Stimulated activated CD4-positive, alpha-beta T cell treated with anti-CD3 and anti-CD28 coated beads, Interleukin-12 subunit alpha, Interleukin-12 subunit beta, amount 100 ng/mL, for 24 hours (primary cell): ENCODE data around the gene VSTM1.

Experiments used
- DNase-seq, 2 experiments: peaks; one replicate each; pipeline ENCODE4 v3.0.0-alpha.2; 2020; ENCODE audit warnings: low read depth in 2 of 2

Gene VSTM1

DNA sequence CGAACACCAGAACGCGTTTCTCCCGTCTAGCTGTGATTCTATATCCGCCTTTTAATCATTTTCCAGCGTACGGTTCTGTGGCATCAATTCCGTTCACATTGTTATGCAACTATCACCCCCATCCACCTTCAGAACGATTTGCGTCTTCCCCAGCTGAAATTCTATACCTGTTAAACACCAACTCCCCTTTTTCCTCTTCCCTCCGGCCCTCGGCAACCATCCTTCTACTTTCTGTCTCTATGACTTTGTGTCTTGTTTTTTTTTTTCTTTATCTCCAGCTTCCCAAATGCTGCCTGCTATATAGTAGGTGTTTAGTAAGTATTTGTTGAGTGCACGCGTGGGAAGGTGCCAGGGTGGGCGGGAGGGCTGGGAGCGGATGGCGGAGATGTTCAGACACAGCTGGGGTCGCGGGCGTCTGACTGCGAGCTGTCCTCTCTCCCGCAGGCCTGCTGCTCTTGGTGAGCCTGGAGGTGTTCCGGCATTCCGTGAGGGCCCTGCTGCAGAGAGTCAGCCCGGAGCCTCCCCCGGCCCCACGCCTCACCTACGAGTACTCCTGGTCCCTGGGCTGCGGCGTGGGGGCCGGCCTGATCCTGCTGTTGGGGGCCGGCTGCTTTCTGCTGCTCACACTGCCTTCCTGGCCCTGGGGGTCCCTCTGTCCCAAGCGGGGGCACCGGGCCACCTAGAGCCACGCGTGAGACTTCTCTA, 52.0 kb downstream of the VSTM1 start:
- DNase-seq = no peak

DNA sequence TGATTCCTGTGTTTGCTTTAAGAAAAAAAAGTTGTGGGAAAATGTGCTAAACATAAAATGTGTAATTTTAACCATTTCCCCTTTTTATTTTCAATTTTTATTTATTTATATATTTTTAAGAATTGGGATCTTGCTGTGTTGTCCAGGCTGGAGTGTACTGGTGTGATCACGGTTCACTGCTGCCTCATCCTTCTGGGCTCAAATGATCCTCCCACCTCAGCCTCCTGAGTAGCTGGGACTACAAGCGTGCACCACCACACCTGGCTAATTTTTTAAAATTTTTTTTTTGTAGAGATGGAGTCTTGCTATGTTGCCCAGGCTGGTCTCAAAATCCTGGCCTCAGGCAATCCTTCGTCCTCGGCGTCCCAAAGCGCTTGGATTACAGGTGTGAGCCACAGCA, 53.2 kb downstream of the VSTM1 start:
- DNase-seq = no peak

DNA sequence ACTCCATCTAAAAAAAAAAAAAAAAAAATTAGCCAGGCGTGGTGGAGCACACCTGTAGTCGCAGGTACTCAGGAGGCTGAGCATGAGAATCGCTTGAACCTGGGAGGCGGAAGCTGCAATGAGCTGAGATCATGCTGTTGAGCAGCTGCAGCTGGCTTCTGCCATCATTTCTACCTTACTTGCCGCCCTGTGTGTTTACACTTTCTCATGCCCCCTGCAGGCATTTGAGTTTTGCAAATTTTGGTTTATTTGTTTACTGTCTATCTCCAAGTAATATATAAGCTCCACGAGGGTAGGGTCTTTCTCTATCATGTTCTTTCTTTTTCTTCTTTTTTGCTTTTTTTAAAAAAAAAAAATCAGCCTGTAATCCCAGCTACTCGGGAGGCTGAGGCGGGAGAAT, 54.3 kb downstream of the VSTM1 start:
- DNase-seq = no peak

DNA sequence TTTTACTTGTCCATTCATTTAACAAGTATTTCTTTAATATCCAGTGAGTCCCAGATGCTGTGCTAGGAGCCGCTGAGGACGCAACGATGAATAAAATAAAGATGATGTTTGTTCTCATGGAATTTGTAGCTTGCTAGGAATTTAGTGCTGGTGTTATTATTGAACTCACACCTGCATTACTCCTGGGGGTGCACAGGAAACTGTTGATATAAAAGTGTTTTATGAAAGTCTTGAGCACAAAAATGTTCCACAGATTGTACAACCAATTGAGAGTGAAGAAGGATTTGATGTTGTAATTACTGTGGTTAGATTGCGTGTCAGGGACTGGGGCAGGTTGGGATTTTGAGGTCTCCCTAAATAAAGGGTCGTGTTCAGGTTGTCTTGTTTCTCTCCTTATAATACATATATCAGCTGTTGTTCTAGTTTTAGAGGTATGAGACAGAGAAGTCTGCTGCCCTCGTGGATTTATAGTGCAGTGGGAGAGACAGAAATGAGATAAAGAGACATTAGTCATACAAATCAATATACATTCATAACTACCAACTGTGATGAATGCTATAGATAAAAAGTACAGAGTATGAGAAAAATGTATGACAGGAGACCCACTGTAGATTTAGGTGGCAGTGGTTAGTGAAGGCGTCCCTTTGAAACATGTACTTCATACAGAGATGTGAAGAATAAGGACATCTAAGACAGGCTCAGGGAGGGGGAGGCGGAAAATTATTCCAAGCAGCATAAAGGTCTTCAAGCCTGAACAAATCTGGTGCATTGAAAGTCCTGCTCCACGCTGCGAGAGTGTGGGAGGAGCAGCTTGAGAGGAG, 61.0 kb downstream of the VSTM1 start:
- no peak for DNase-seq

DNA sequence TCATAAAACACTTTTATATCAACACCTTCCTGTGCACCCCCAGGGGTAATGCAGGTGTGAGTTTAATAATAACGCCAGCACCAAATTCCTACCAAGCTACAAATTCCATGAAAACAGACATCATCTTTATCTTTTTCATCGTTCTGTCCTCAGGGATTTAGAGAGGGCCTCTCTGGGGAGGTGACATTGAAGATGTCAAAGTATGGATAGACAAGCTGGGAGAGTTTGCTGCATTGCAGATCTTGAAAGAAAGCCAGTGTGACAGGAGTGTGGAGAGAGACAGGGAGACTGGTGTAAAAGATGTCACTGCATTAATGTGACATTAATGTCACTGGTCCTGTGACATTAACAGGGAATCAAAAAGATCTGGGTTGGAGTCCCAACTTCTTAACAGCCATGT, 62.2 kb downstream of the VSTM1 start:
- DNase-seq = no peak

DNA sequence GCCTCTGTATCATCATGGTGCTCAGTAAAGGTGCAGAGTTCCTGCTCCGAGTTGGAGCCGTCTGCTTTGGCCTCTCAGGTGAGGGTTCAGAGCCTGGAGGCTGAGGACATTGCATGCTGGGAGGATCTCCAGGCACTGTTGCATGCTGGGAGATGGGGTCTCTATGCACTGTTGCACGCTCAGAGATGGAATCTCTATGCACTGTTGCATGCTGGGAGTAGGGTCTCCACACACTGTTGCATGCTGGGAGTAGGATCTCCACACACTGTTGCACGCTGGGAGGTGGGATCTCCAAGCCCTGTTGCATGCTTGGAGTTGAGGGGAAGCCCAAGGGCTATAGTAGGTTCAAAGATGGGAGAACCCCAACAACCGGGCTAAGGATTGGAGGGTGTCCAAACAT, 64.0 kb downstream of the VSTM1 start:
- no peak for DNase-seq

DNA sequence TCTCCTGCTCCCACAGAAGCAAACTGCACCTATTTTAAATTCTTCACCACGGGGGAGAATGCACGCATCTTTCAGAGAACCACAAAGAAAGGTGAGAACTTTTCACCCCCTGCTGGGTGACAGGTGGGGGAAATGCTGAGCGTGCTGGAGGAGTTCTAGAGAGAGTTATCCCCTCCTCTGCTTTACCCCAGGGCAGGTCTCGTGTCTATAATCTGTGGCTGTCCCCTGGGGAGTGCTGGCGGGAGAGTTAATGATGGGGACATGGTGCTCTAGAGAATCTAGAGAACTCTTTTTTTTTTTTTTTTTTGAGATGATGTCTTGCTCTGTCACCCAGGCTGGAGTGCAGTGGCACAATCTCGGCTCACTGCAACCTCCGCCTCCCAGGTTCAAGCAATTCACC, 65.5 kb downstream of the VSTM1 start:
- no peak for DNase-seq

DNA sequence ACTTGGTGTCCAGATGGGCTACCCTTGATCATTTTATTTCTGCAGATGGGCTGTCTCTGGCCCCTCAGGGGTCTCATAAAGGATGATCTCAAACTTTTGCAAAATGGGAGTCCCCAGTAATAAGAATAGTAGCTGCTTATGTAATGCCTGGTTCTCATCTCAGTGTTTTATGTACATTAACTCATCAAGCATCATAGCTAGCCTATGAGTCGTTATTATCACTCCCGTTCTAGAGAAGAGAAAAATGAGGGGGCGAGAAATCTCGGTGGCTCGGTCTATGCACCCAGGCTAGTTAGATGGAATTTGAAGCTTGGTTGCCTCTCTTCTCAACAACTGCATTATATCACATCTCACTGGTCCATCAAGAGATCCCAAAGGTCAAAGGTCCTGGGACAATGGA, 68.9 kb downstream of the VSTM1 start:
- no peak for DNase-seq

DNA sequence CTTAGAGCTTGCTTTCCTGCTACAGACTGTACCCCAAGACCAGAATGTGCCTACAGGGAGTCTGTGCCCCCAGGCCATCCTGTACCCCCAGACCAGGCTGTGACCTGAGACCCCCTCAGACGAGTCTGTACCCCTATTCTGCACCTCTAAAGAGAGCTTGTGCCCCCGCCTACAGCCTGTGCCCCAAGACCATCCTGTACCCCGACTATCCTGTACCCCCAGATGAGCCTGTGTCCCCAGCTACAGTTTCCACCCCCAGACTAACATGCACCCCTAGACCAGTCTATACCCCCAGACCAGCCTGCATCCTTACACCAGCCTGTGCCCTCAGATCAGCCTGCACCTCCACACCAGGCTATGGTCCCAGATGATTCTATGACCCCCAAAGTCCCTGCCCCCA, 70.2 kb downstream of the VSTM1 start:
- DNase-seq = no peak

DNA sequence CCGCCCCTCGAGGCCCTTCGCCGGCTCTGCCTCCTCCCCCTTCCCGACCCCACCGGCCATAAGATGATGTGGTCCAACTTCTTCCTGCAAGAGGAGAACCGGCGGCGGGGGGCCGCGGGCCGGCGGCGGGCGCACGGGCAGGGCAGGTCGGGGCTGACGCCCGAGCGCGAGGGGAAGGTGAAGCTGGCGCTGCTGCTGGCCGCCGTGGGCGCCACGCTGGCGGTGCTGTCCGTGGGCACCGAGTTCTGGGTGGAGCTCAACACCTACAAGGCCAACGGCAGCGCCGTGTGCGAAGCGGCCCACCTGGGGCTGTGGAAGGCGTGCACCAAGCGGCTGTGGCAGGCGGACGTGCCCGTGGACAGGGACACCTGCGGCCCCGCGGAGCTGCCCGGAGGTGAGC, 70.9 kb downstream of the VSTM1 start:
- DNase-seq = no peak

DNA sequence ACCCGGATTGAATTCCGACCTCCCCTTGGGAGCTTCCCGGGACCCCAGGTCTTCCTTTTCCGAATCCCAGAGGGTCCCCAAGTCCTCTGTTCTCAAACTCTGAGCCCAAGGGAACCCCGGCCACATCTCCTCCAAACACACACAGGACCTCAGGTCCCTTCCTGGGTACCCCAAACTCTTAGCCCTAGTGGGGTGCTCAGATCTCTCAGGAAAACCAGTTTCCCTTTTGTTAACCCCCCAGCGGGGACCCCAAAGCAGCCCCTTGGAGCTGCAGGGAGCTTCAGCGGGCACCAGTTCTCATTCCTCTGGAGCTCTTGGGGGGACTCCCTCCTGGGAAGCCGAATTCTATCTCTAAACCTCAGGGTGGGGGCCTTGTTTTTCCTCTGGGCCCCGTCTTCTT, 71.5 kb downstream of the VSTM1 start:
- DNase-seq = no peak

DNA sequence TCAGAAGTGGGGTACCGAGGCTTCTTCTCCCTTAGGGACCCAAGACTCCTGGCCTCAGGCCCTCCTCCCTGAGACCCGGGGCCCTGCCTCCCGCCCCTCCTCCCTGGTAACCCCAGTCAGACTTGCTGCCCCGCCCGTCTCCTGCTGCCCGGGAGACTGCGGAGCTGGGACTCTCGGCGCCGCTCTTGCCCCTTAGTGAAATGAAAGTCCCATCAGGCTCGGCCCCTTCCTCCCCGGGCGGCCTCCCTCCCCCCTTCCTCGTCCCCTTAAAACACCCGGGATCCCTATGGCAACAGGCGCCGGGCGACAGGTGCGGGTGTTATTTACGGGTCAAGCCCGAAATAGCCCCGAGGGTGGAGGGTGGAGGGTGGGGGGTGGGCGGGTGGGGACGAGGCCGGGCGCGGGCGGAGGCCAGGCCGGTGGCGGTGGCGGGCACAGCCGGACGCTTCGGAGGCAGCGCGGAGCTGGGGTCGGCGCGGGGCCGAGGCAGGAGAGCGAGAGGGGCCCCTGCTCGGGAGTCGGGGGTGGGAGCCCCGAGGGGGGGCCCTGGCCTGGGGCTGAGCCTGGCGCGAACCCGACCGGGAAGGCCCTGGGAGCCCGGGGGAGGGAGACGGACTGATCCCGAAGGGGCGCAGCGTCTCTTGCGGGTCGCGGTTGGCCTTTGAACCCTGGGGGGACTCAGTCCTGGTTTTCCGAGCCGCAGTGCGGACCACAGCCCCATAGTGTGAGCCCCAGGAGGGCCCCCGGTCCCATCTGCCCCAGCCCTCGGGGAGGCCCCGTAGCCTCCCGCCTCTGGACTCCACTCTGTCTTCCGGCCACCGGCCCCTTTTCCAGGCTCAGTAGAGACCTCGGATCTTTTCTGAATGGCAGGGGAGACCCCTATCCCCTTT, 72.2 kb downstream of the VSTM1 start, which contains the start of gene CACNG6:
TSS of gene CACNG6 (plus strand) at position 414 of the 890 bp plus-strand sequence. CDS start 1,241 bp downstream, outside the sequence.
- DNase-seq = no peak
